ENCODE results near the gene MUC5B. TPM values are rescaled to one million over a fixed set of nuclear protein-coding genes. Genes with fewer than 3 reads are reported as not detected.
"Not testable (repeated sequence)": the region's sequence is repeated elsewhere in the genome, so short reads cannot be mapped to it uniquely, and the experiment has no call there.

Gene MUC5B
- total RNA-seq, 1 donor from 2014 or later: not detected

DNA sequence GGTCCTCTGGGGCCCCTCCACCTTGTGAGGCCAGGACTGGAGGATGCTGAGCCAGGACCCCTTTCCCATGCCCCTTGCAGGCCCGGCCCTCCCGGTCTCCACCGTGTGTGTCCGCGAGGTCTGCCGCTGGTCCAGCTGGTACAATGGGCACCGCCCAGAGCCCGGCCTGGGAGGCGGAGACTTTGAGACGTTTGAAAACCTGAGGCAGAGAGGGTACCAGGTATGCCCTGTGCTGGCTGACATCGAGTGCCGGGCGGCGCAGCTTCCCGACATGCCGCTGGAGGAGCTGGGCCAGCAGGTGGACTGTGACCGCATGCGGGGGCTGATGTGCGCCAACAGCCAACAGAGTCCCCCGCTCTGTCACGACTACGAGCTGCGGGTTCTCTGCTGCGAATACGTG, 17.9 kb downstream of the MUC5B start:
- peaks cover 9% of the 10 kb centered on the region for H3K9me3 Mint-ChIP-seq (ENCODE audit: unreplicated experiment)
- H3K36me3 Mint-ChIP-seq (ENCODE audit: low read depth, unreplicated experiment): peaks cover 4% of the 10 kb centered on the region
- no peak overlapping the region for H3K27ac Mint-ChIP-seq (ENCODE audit: unreplicated experiment)
- H3K9ac ChIP-seq (ENCODE audit: low read length): no peak overlapping the region
- H3K4me1 ChIP-seq (ENCODE audit: insufficient read depth, low read length): no peaks in the 10 kb centered on the region
- no peaks in the 10 kb centered on the region for H4K20me1 ChIP-seq (ENCODE audit: insufficient read depth, low read length)
- no peaks in the 10 kb centered on the region for H3K4me1 Mint-ChIP-seq (ENCODE audit: low read depth, unreplicated experiment)
- no peak overlapping the region for H2AFZ ChIP-seq (ENCODE audit: low read depth, low read length)
- TF ChIP-seq EZH2 (IDR thresholded peaks at IDR 0.05; ENCODE audit: insufficient read depth, low read length): no peak
- TF ChIP-seq, protein P1, sequence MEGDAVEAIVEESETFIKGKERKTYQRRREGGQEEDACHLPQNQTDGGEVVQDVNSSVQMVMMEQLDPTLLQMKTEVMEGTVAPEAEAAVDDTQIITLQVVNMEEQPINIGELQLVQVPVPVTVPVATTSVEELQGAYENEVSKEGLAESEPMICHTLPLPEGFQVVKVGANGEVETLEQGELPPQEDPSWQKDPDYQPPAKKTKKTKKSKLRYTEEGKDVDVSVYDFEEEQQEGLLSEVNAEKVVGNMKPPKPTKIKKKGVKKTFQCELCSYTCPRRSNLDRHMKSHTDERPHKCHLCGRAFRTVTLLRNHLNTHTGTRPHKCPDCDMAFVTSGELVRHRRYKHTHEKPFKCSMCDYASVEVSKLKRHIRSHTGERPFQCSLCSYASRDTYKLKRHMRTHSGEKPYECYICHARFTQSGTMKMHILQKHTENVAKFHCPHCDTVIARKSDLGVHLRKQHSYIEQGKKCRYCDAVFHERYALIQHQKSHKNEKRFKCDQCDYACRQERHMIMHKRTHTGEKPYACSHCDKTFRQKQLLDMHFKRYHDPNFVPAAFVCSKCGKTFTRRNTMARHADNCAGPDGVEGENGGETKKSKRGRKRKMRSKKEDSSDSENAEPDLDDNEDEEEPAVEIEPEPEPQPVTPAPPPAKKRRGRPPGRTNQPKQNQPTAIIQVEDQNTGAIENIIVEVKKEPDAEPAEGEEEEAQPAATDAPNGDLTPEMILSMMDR (IDR thresholded peaks at IDR 0.05; ENCODE audit: insufficient read depth, low read depth, low read length): no peak
- H3K27me3 Mint-ChIP-seq (ENCODE audit: low read depth, unreplicated experiment): peaks cover 7% of the 10 kb centered on the region
- H3K4me3 ChIP-seq (ENCODE audit: insufficient read depth, low read depth, low read length): no peak overlapping the region
- H3K27me3 ChIP-seq (ENCODE audit: insufficient read depth, low read length): no peaks in the 10 kb centered on the region
- H3K4me3 Mint-ChIP-seq (ENCODE audit: unreplicated experiment): no peak overlapping the region
- H3K9me3 ChIP-seq (ENCODE audit: insufficient read depth, low read depth, low read length): peaks cover 5% of the 10 kb centered on the region
- FAIRE-seq (no peak), DNase-seq (ENCODE audit: low read depth) (no peak)
- H3K4me2 ChIP-seq (ENCODE audit: low read length): no peak overlapping the region
- no peaks in the 10 kb centered on the region for H3K36me3 ChIP-seq (ENCODE audit: insufficient read depth, low read length)
- H3K27ac ChIP-seq (ENCODE audit: low read depth, low read length): no peak overlapping the region
- H3K79me2 ChIP-seq (ENCODE audit: insufficient read depth, low read length): no peaks in the 10 kb centered on the region

DNA sequence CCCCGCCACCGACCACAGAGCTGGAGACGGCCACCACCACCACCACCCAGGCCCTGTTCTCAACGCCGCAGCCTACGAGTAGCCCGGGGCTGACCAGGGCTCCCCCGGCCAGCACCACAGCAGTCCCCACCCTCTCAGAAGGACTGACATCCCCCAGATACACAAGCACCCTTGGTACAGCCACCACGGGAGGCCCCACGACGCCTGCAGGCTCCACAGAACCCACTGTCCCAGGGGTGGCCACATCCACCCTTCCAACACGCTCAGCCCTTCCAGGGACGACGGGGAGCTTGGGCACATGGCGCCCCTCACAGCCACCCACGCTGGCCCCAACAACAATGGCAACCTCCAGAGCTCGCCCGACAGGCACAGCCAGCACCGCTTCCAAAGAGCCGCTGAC, 18.8 kb downstream of the MUC5B start:
- no peaks in the 10 kb centered on the region for H3K36me3 ChIP-seq (ENCODE audit: insufficient read depth, low read length)
- H3K9me3 Mint-ChIP-seq (ENCODE audit: unreplicated experiment): peaks cover 12% of the 10 kb centered on the region
- peaks cover 5% of the 10 kb centered on the region for H3K9me3 ChIP-seq (ENCODE audit: insufficient read depth, low read depth, low read length)
- H3K4me1 ChIP-seq (ENCODE audit: insufficient read depth, low read length): no peaks in the 10 kb centered on the region
- no peak overlapping the region for H3K27ac ChIP-seq (ENCODE audit: low read depth, low read length)
- H3K4me1 Mint-ChIP-seq (ENCODE audit: low read depth, unreplicated experiment): no peaks in the 10 kb centered on the region
- no peak for DNase-seq (ENCODE audit: low read depth)
- H3K9ac ChIP-seq (ENCODE audit: low read length): no peak overlapping the region
- H4K20me1 ChIP-seq (ENCODE audit: insufficient read depth, low read length): no peaks in the 10 kb centered on the region
- no peak overlapping the region for H3K4me3 Mint-ChIP-seq (ENCODE audit: unreplicated experiment)
- no peak overlapping the region for H3K4me3 ChIP-seq (ENCODE audit: insufficient read depth, low read depth, low read length)
- TF ChIP-seq EZH2 (IDR thresholded peaks at IDR 0.05; ENCODE audit: insufficient read depth, low read length): no peak
- TF ChIP-seq, protein P1 (IDR thresholded peaks at IDR 0.05; ENCODE audit: insufficient read depth, low read depth, low read length): no peak
- H3K27me3 ChIP-seq (ENCODE audit: insufficient read depth, low read length): no peaks in the 10 kb centered on the region
- H2AFZ ChIP-seq (ENCODE audit: low read depth, low read length): no peak overlapping the region
- H3K27ac Mint-ChIP-seq (ENCODE audit: unreplicated experiment): no peak overlapping the region
- no peak overlapping the region for H3K4me2 ChIP-seq (ENCODE audit: low read length)
- no peaks in the 10 kb centered on the region for H3K79me2 ChIP-seq (ENCODE audit: insufficient read depth, low read length)
- no peak for FAIRE-seq
- H3K27me3 Mint-ChIP-seq (ENCODE audit: low read depth, unreplicated experiment): peaks cover 7% of the 10 kb centered on the region
- peaks cover 4% of the 10 kb centered on the region for H3K36me3 Mint-ChIP-seq (ENCODE audit: low read depth, unreplicated experiment)

DNA sequence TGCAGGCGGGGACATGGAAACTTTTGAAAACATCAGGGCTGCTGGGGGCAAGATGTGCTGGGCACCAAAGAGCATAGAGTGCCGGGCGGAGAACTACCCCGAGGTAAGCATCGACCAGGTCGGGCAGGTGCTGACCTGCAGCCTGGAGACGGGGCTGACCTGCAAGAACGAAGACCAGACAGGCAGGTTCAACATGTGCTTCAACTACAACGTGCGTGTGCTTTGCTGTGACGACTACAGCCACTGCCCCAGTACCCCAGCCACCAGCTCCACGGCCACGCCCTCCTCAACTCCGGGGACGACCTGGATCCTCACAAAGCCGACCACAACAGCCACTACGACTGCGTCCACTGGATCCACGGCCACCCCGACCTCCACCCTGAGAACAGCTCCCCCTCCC, 19.4 kb downstream of the MUC5B start:
- H3K4me3 Mint-ChIP-seq (ENCODE audit: unreplicated experiment): no peak overlapping the region
- H3K27ac ChIP-seq (ENCODE audit: low read depth, low read length): no peak overlapping the region
- no peaks in the 10 kb centered on the region for H3K4me1 ChIP-seq (ENCODE audit: insufficient read depth, low read length)
- H3K9ac ChIP-seq (ENCODE audit: low read length): no peak overlapping the region
- FAIRE-seq: no peak
- H3K27me3 Mint-ChIP-seq (ENCODE audit: low read depth, unreplicated experiment): peaks cover 6% of the 10 kb centered on the region
- no peak overlapping the region for H3K4me2 ChIP-seq (ENCODE audit: low read length)
- peaks cover 5% of the 10 kb centered on the region for H3K9me3 ChIP-seq (ENCODE audit: insufficient read depth, low read depth, low read length)
- H4K20me1 ChIP-seq (ENCODE audit: insufficient read depth, low read length): no peaks in the 10 kb centered on the region
- H3K36me3 ChIP-seq (ENCODE audit: insufficient read depth, low read length): no peaks in the 10 kb centered on the region
- H3K36me3 Mint-ChIP-seq (ENCODE audit: low read depth, unreplicated experiment): peaks cover 4% of the 10 kb centered on the region
- H2AFZ ChIP-seq (ENCODE audit: low read depth, low read length): no peak overlapping the region
- H3K27ac Mint-ChIP-seq (ENCODE audit: unreplicated experiment): no peak overlapping the region
- no peak for DNase-seq (ENCODE audit: low read depth)
- no peak for TF ChIP-seq EZH2 (IDR thresholded peaks at IDR 0.05; ENCODE audit: insufficient read depth, low read length)
- TF ChIP-seq, protein P1 (IDR thresholded peaks at IDR 0.05; ENCODE audit: insufficient read depth, low read depth, low read length): no peak
- H3K4me1 Mint-ChIP-seq (ENCODE audit: low read depth, unreplicated experiment): no peaks in the 10 kb centered on the region
- H3K4me3 ChIP-seq (ENCODE audit: insufficient read depth, low read depth, low read length): no peak overlapping the region
- no peaks in the 10 kb centered on the region for H3K27me3 ChIP-seq (ENCODE audit: insufficient read depth, low read length)
- H3K9me3 Mint-ChIP-seq (ENCODE audit: unreplicated experiment): peaks cover 12% of the 10 kb centered on the region
- H3K79me2 ChIP-seq (ENCODE audit: insufficient read depth, low read length): no peaks in the 10 kb centered on the region

DNA sequence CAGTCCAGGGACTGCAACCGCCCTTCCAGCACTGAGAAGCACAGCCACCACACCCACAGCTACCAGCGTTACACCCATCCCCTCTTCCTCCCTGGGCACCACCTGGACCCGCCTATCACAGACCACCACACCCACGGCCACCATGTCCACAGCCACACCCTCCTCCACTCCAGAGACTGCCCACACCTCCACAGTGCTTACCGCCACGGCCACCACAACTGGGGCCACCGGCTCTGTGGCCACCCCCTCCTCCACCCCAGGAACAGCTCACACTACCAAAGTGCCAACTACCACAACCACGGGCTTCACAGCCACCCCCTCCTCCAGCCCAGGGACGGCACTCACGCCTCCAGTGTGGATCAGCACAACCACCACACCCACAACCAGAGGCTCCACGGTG, 19.9 kb downstream of the MUC5B start:
- not testable (repeated sequence) for H3K27ac ChIP-seq (ENCODE audit: low read depth, low read length); H3K27me3 ChIP-seq (ENCODE audit: insufficient read depth, low read length); H3K9me3 ChIP-seq (ENCODE audit: insufficient read depth, low read depth, low read length); H3K4me1 Mint-ChIP-seq (ENCODE audit: low read depth, unreplicated experiment); H3K4me3 ChIP-seq (ENCODE audit: insufficient read depth, low read depth, low read length); H3K79me2 ChIP-seq (ENCODE audit: insufficient read depth, low read length); DNase-seq (ENCODE audit: low read depth); H3K27ac Mint-ChIP-seq (ENCODE audit: unreplicated experiment); H3K4me2 ChIP-seq (ENCODE audit: low read length); H3K27me3 Mint-ChIP-seq (ENCODE audit: low read depth, unreplicated experiment); H2AFZ ChIP-seq (ENCODE audit: low read depth, low read length); FAIRE-seq; H3K9ac ChIP-seq (ENCODE audit: low read length); H3K36me3 ChIP-seq (ENCODE audit: insufficient read depth, low read length); H3K4me1 ChIP-seq (ENCODE audit: insufficient read depth, low read length); H3K4me3 Mint-ChIP-seq (ENCODE audit: unreplicated experiment); H4K20me1 ChIP-seq (ENCODE audit: insufficient read depth, low read length); H3K36me3 Mint-ChIP-seq (ENCODE audit: low read depth, unreplicated experiment)
- peaks cover 12% of the 10 kb centered on the region for H3K9me3 Mint-ChIP-seq (ENCODE audit: unreplicated experiment)

Measured in astrocyte (in vitro differentiated cells and primary cell).